IPS-11a (cell line): ENCODE measurements around the gene EML2.
"Not testable (repeated sequence)": the region's sequence is repeated elsewhere in the genome, so short reads cannot be mapped to it uniquely, and the experiment has no call there.

Experiments
- H3K4me3 ChIP-seq: one replicate; pipeline ENCODE4 v1.5.1; 2013; ENCODE audit warnings: low read depth, low read length, control low read depth

The EML2 gene

GRCh38 chr19:45621976-45622503 is 17.2 kb downstream of the EML2 start:
- H3K4me3 ChIP-seq: no peak overlapping the region

- H3K4me3 ChIP-seq: no peak overlapping the region
Measured at GRCh38 chr19:45621389-45621788, 17.8 kb downstream of the EML2 start.

GRCh38 chr19:45616704-45617017 is 22.5 kb downstream of the EML2 start:
- H3K4me3 ChIP-seq: peak overlapping the region; percentile 65

DNA sequence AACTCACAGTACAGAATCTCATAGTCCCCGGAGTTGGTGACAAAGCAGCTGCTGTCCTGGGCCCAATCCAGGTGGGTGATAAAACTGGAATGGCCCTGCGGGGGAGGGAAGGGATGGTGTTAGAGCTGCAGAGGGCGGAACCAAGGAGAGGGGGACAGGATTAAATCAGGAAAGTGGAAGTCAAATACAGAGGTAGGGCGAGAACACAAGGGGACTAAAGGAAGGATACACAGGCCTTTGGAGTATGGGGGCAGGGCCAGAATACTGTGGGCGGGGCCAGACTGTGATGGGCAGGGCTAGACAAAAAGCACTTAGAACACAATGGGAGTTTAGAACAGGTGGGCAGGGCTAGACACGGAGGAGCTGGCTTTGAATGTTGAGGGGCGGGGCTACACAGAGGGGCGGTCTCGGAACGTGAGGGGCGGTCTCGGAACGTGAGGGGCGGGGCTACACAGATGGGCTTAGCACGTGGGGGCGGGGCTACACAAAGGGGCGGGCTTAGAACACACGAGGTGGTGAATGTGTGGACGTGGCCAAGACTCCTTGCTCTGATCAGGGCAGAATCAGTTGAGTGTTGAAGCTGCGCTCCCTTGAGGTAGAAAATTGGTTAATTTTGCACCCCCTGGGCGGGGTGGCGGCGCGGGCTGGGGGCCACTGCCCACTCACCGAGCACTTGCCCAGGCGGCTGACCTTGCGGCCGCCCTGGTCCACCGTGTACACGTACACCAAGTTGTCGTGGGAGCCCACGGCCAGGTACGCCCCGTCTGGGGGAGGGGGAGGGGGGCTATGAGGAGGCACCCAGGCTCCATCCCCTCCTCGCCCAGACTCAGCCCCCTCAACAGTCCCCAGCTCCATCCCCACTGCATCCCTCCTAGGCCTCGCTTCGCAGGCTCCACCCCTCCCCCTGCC is 23.1 kb downstream of the EML2 start:
- peak overlapping the region; percentile 65 for H3K4me3 ChIP-seq

DNA sequence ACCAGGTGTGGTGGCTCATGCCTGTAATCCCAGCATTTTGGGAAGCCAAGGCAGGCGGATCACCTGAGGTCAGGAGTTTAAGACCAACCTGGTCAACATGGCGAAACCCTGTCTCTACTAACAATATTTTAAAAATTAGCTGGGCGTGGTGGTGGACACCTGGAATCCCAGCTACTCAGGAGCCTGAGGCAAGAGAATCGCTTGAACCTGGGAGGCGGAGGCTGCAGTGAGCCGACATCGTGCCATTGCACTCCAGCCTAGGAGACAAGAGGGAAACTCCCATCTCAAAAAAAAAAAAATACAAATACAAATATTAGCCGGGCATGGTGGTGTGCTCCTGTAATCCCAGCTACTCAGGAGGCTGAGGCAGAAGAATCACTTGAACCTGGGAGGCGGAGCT is 24.1 kb downstream of the EML2 start:
- H3K4me3 ChIP-seq: not testable (repeated sequence)

DNA sequence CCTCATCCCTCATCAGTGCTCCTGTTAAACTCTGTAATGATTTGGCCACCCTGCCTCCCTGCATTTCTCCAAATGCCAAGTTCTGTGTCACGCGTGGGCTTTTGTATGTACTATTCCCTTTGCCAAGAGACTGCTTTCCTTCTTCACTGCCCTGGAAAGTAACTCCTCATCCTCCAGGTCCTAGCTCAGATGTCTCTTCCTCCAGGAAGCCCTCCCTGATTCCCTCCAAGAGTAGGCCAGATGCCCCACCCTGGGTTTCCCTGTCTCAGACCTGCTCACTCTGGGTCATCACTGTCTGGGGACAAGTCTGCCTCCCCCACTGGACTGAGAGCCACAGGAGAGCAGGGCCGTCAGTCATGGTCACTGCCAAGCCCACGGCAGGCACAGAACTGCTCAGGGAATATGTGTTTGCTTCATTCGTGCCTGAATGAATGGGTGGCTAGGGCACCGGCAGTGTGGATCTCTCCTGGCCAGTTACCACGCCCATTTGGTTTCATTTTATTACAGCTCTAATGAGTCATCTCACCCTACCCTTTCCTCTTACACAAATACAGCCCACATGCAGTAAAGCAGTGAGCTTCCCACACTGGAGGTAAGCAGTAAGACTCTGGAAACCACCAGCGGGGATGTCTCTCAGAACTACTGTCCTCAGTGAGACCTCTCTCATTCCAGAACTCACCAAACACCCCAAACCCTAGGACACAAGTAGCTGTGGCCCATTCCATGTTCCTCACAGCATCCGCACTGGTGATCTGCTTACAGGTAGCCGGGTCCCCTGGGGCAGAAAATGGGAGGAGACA is 25.1 kb downstream of the EML2 start:
- no peak overlapping the region for H3K4me3 ChIP-seq

DNA sequence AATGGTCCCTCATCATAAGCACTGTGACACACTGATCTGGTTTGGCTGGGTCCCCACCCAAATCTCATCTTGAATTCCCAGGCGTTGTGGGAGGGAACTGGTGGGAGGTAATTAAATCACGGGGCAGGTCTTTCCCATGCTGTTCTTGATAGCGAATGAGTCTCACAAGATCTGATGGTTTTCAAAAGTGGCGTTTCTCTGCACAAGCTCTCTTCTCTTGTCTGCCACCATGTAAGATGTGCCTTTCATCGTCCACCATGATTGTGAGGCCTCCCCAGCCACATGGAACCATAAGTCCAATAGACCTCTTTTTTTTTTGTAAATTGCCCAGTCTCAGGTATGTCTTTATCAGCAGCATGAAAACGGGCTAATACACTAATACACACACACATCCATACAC is 30.2 kb downstream of the EML2 start:
- H3K4me3 ChIP-seq: no peak overlapping the region

DNA sequence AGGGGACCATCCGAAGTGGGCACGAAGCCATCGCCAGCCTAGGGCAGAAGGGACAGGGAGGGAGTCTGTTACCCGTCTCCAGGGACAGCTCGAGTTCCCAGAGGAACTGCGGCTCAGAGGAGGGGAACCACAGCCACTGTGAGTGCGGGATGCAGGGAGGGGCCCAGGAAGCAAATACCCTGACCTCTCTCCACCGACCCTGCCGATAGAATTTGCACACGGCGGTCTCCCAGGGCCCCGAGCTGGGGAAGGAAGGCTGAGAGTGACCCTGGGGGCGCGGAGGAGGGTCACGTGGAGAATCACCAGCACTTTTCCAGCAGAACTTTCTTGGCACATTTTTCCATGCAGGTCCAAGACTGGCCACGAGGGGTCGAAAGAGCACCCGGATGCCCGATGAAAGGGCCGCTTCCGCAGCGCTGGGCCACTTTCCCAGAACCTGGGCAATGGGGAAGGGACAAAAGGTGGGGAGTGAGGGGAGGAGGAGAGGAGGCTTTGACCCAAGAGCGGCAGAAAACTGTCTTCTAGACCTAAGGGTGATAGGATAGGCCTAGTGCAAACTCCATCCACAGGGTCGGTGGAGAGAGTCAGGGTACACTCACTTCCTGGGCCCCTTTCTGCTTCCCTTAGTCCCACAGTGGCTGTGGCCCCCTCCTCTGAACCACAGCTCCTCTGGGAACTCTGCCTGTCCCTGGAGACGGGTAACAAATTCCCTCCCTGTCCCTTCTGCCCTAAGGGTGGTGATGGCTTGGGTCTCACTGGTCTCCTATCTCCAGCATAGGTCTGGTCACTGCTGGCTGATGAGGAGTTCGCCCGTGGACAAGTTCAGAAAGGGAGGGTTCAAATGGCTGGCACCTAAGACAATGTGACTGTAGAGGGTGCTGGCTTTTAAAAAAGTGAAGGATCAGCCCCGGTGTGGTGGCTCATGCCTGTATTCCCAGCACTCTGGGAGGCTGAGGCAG is 31.8 kb downstream of the EML2 start:
- H3K4me3 ChIP-seq: peak overlapping the region; percentile 35

- H3K4me3 ChIP-seq: peak within 1 kb of the TSS; percentile 13
Measured at GRCh38 chr19:45601524-45602374, 37.4 kb downstream of the EML2 start, which contains the start of gene GPR4. Gene GPR4 (minus strand): TSS chr19:45602212. CDS start chr19:45591866, 10,346 bp downstream.

- no peak overlapping the region for H3K4me3 ChIP-seq
Measured at GRCh38 chr19:45601115-45601514, 38.1 kb downstream of the EML2 start.

DNA sequence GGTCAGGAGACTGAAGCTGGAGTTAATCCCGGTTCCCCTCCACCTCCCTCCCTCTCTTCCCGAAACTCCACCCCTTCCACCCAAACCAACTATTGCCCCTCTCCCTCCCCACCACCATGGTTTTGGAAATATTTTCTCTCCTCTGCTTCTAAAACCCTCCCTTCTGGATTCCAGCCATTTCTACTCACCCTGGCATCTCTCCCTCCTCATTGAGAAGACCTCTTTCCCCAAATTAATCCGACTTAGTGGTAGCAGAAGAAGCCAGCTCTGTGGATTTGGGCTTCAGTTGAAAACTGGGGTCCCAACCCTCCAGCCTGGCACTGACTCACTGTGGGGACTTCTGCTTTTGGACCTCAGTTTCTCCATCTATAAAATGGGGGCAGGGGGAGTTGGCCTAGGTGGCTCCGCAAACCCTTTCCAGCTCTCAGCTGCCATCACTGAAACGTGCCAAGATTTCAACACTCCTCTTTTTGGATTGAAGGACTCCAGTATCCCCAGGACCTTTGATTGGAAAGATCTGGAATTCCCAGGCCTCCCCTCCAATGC is 38.8 kb downstream of the EML2 start:
- H3K4me3 ChIP-seq: no peak overlapping the region

- no peak overlapping the region for H3K4me3 ChIP-seq
Measured at GRCh38 chr19:45599286-45599685, 39.9 kb downstream of the EML2 start.

DNA sequence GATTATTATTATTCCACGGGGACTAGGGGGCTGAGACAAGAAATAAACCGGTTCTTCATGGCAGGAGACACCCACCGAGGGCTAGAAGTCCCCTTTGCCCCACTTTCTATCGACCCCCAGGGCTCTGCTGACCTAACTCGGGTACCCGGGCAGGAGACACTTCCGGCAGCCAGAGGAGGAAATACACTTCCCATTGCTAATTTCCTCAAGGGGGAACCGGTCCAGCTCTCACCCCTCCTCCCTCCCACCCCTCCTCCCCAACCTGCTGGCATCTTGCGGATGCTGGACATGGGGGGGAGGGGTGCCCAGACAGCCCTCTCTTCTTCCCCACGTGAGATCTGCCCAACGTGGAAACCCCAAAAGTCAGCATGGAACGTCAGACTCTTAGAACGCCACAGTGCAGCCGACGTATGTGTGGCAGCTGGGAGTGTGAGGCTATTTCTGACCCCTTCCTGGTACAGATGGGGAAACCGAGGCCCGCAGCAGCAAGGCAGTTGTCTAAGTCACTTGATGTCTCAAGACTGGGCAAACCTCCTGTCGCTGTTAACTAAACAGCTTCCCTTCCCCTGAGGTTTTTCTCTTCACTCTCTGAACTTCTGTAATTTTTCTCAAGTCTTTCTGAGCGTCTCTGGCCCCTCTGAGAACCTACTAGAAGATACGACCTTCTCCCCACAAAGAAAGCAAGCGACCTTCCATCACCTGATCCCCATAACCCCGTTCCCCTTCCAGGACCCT is 40.8 kb downstream of the EML2 start:
- H3K4me3 ChIP-seq: peak overlapping the region; percentile 18

DNA sequence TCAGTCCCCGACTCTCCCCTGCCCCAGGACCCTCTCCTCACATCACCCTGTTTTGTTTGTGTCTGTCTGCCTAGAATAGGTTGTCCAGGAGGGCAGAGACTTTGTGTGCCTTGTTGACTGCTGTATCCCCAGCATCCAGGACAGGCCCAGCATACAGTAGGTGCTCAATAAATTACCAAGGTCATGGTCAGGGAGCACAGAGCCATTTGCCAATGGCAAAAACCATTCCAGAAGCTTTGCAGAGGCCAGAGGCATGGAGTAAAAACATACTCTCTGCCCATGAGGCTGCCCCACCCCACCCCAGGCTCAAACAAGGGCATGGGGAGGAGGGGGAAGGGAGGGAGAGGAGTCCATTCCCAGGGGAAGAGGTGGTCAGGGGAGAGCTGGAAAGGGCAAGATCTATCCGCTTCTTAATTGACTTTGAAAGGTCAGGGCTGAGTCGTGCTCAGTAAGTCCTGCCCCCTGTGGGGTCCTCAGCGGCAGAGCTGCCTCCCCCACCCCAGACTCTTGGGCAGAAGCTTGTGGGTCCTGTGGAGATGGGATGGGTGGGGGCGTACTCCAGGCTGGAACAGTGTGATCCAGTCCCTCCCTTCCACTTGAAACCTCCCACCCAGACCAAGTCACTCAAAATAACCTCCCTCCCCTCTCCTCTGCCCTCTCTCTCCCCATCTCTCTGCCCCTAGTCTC is 41.6 kb downstream of the EML2 start:
- no peak overlapping the region for H3K4me3 ChIP-seq

DNA sequence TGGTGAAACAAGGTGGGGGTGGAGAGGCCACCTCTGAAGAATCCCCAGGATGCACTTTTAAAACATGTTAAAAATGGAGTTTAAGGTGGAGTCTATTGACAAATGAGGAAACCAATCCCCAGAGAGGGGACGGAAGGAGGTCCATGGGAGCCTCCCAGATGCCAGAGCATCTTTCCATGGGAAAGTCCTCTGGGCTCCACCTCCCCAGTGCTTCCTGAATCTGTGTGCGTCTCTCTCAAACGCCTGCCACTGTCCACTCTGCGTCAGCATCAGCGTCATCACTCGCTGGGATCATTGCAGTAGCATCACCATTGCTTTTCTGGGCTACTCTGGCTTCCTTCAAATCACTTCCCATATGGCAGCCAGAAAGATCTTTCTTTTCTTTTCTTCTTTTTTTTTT is 43.4 kb downstream of the EML2 start:
- H3K4me3 ChIP-seq: no peak overlapping the region

- H3K4me3 ChIP-seq: no peak overlapping the region
Measured at GRCh38 chr19:45593520-45593919, 45.7 kb downstream of the EML2 start.

- no peak overlapping the region for H3K4me3 ChIP-seq
Measured at GRCh38 chr19:45592366-45592765, 46.8 kb downstream of the EML2 start.

DNA sequence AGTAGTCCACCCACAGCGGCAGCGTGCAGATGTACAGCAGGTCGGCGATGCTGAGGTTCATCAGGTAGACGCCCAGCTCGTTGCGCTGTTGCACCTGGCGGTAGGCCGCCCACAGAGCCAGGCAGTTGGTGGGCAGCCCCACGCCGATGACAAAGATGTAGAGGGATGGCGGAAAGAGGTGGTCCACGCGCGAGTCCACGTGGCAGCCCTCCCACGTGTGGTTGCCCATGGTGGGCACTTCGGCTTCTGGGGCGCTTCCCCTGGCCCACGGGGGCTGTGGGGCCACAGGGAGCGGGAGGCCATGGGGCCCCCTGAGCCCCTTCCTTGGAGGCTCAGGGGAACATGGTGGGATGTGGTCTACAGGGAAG is 47.6 kb downstream of the EML2 start:
- H3K4me3 ChIP-seq: no peak overlapping the region
